MM.1S (cell line): ENCODE results near the gene TRDN.

Experiments
- DNase-seq: peaks from one replicate; pipeline ENCODE4 v3.0.0-alpha.2; 2015
- H2AFZ ChIP-seq: fragments of 300-600 bp; sonication (generic); 2 replicates; pipeline ENCODE4 v1.6.0; 2016; ENCODE audit warnings: antibody characterized with exemption, low read length
- H3F3A ChIP-seq: fragments of 300-600 bp; sonication (generic); 2 replicates; pipeline ENCODE4 v1.6.1; 2016; ENCODE audit warnings: mild to moderate bottlenecking, antibody characterized with exemption, low read length, moderate library complexity, mixed read lengths; ENCODE audit not compliant: insufficient read depth
- H3K27ac ChIP-seq: fragments of 300-600 bp; sonication (generic); 2 replicates; pipeline ENCODE4 v1.5.1; 2016; ENCODE audit warnings: mild to moderate bottlenecking, low read length
- H3K27me3 ChIP-seq: fragments of 300-600 bp; sonication (generic); replicated peaks from 2 replicates; pipeline ENCODE4 v1.6.0; 2016; ENCODE audit warnings: low read length; ENCODE audit not compliant: insufficient read depth
- H3K36me3 ChIP-seq: fragments of 300-600 bp; sonication (generic); replicated peaks from 2 replicates; pipeline ENCODE4 v1.6.1; 2016; ENCODE audit warnings: mild to moderate bottlenecking, low read length, mixed read lengths; ENCODE audit not compliant: insufficient read depth
- H3K4me1 ChIP-seq: fragments of 300-600 bp; sonication (generic); 2 replicates; pipeline ENCODE4 v1.6.1; 2016; ENCODE audit warnings: low read length, mixed read lengths
- H3K4me2 ChIP-seq: fragments of 300-600 bp; sonication (generic); 2 replicates; pipeline ENCODE4 v1.6.0; 2016; ENCODE audit warnings: low read depth, low read length
- H3K4me3 ChIP-seq: fragments of 300-600 bp; sonication (generic); 2 replicates; pipeline ENCODE4 v1.5.1; 2016; ENCODE audit warnings: low read length, mixed read lengths
- H3K79me2 ChIP-seq: fragments of 300-600 bp; sonication (generic); 2 replicates; pipeline ENCODE4 v1.6.1; 2016; ENCODE audit warnings: mixed run types, low read length, mixed read lengths
- H3K9ac ChIP-seq: fragments of 300-600 bp; sonication (generic); 2 replicates; pipeline ENCODE4 v1.6.1; 2016; ENCODE audit warnings: low read length, mixed read lengths
- H3K9me2 ChIP-seq: fragments of 300-600 bp; sonication (generic); replicated peaks from 2 replicates; pipeline ENCODE4 v1.6.1; 2016; ENCODE audit warnings: mild to moderate bottlenecking, low read length, mixed read lengths; ENCODE audit not compliant: insufficient read depth
- H3K9me3 ChIP-seq: fragments of 300-600 bp; sonication (generic); replicated peaks from 2 replicates; pipeline ENCODE4 v1.6.1; 2016; ENCODE audit warnings: mild to moderate bottlenecking, low read length, mixed read lengths; ENCODE audit not compliant: insufficient read depth
- H4K20me1 ChIP-seq: fragments of 300-600 bp; sonication (generic); 2 replicates; pipeline ENCODE4 v1.6.1; 2016; ENCODE audit warnings: mild to moderate bottlenecking, low read length, moderate library complexity, mixed read lengths; ENCODE audit not compliant: insufficient read depth
- CTCF ChIP-seq: fragments of 300-600 bp; sonication (generic); IDR thresholded peaks from 2 replicates; pipeline ENCODE4 v1.5.1; 2016; ENCODE audit warnings: antibody characterized with exemption, low read length, mixed read lengths
- EZH2 ChIP-seq: fragments of 300-600 bp; sonication (generic); optimal IDR thresholded peaks from 2 replicates; pipeline ENCODE3; 2017; ENCODE audit warnings: low read depth, mild to moderate bottlenecking, antibody characterized with exemption, low read length, mixed read lengths
- EZH2phosphoT487 ChIP-seq: fragments of 300-600 bp; sonication (generic); IDR thresholded peaks from 2 replicates; pipeline ENCODE4 v1.6.1; 2018; ENCODE audit warnings: antibody characterized with exemption, low read length

Gene TRDN

GRCh38 chr6:123580331-123580730 is 56.4 kb downstream of the TRDN start:
- no peak for DNase-seq
- H3K9me3 ChIP-seq: no peaks in the 10 kb centered on the region
- no peak overlapping the region for H3K4me2 ChIP-seq
- H3K27me3 ChIP-seq: no peaks in the 10 kb centered on the region
- H3K79me2 ChIP-seq: no peaks in the 10 kb centered on the region
- H2AFZ ChIP-seq: no peak overlapping the region
- no peaks in the 10 kb centered on the region for H3K4me1 ChIP-seq
- TF ChIP-seq CTCF: no peak
- H3K9me2 ChIP-seq: no peaks in the 10 kb centered on the region
- no peak overlapping the region for H3K4me3 ChIP-seq
- H3F3A ChIP-seq: no peaks in the 10 kb centered on the region
- H3K36me3 ChIP-seq: no peaks in the 10 kb centered on the region
- H3K9ac ChIP-seq: no peak overlapping the region
- no peaks in the 10 kb centered on the region for H4K20me1 ChIP-seq
- H3K27ac ChIP-seq: no peak overlapping the region

- Histone ChIP-seq H3K9me2 (no peaks in the 10 kb centered on the region), H3K4me2 (no peak overlapping the region), H3K4me3 (no peak overlapping the region), H4K20me1 (no peaks in the 10 kb centered on the region), H3K4me1 (no peaks in the 10 kb centered on the region), H3K27ac (no peak overlapping the region), H3K79me2 (no peaks in the 10 kb centered on the region), H3F3A (no peaks in the 10 kb centered on the region), H2AFZ (no peak overlapping the region), H3K9ac (no peak overlapping the region), H3K27me3 (no peaks in the 10 kb centered on the region), H3K9me3 (no peaks in the 10 kb centered on the region), H3K36me3 (no peaks in the 10 kb centered on the region)
- no peak for DNase-seq
- no peak for TF ChIP-seq EZH2phosphoT487
- no peak for TF ChIP-seq EZH2
- TF ChIP-seq CTCF: no peak
Observed at GRCh38 chr6:123575188-123575587, 61.6 kb downstream of the TRDN start.

- no peaks in the 10 kb centered on the region for H3F3A ChIP-seq
- H3K36me3 ChIP-seq: no peaks in the 10 kb centered on the region
- H3K79me2 ChIP-seq: no peaks in the 10 kb centered on the region
- H3K4me3 ChIP-seq: 0 out of 2 replicates have a peak overlapping the region, but pooled peaks have one; percentile 13
- H3K9me3 ChIP-seq: no peaks in the 10 kb centered on the region
- H3K9me2 ChIP-seq: no peaks in the 10 kb centered on the region
- no peak overlapping the region for H3K9ac ChIP-seq
- H4K20me1 ChIP-seq: no peaks in the 10 kb centered on the region
- H3K4me2 ChIP-seq: peak overlapping the region; percentile 37; the same call in 1 of the 2 replicates
- no peaks in the 10 kb centered on the region for H3K27me3 ChIP-seq
- DNase-seq: no peak
- no peak overlapping the region for H3K27ac ChIP-seq
- H3K4me1 ChIP-seq: no peaks in the 10 kb centered on the region
- TF ChIP-seq EZH2 (no peak), CTCF (no peak), EZH2phosphoT487 (no peak)
- peak overlapping the region; percentile 27; the same call in 1 of the 2 replicates for H2AFZ ChIP-seq
Observed at GRCh38 chr6:123570813-123571684, 65.7 kb downstream of the TRDN start.
